KOPT-K1 (cell line): ENCODE results near the gene TRIM33.
"Not testable (repeated sequence)": the region's sequence is repeated elsewhere in the genome, so short reads cannot be mapped to it uniquely, and the experiment has no call there.

Experiments
- H3K27ac ChIP-seq: fragments of 200-600 bp; sonication (generic); 2 replicates; pipeline ENCODE4 v1.5.1; 2016; ENCODE audit warnings: antibody characterized with exemption, mild to moderate bottlenecking, low read depth, low read length; ENCODE audit not compliant: poor library complexity, severe bottlenecking
- H3K36me3 ChIP-seq: fragments of 200-600 bp; sonication (generic); 2 replicates; pipeline ENCODE4 v1.5.1; 2017; ENCODE audit warnings: antibody characterized with exemption, mild to moderate bottlenecking, low read length, moderate library complexity; ENCODE audit not compliant: insufficient read depth
- H3K9me3 ChIP-seq: fragments of 200-600 bp; sonication (generic); 2 replicates; pipeline ENCODE4 v1.5.1; 2017; ENCODE audit warnings: antibody characterized with exemption, low read length, mild to moderate bottlenecking; ENCODE audit not compliant: insufficient read depth, poor library complexity, severe bottlenecking

TRIM33 gene

DNA sequence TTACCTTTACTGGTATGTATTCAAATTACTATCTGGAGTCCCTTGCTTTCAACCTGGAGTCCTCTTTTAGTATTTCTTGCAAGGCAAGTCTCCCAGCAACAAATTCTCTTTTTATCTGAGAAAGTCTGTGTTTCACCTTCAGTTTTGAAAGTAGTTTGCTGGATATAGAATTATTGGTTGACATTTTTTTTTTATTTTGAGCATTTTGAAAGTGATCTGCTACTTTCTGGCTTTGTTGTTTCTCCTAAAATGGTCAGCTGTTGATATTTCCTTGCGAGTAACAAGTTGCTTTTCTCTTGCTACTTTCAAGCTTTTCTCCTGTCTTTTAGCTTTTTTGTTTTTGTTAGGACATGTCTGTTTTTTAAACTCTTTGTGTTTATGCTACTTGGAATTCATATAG lies 126.1 kb downstream of the TRIM33 start:
- Histone ChIP-seq H3K27ac (no peak overlapping the region), H3K9me3 (peaks cover 38% of the 10 kb centered on the region), H3K36me3 (0 out of 2 replicates have a peak, but pooled peaks cover 6% of the 10 kb centered on the region)

DNA sequence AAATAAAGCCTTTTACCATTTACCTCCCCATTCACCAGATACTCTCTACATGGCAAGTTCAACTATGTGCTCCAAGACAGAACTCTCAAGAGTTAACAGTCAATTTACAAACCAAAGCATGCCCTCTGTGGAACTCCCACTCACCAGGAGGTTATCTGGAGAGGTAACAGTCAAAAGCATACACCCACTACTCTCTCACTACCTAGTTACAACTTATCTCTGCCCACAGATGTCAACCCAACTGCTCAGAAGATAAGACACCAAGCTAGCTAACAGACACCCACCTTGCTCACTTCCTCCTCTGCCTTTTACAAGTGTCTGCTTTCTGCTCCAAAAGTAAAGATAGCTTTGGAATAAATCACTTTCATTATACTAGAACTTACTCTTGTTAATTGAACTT lies 131.0 kb downstream of the TRIM33 start:
- no peaks in the 10 kb centered on the region for H3K36me3 ChIP-seq
- H3K27ac ChIP-seq, result no peak overlapping the region
- peaks cover 45% of the 10 kb centered on the region for H3K9me3 ChIP-seq

DNA sequence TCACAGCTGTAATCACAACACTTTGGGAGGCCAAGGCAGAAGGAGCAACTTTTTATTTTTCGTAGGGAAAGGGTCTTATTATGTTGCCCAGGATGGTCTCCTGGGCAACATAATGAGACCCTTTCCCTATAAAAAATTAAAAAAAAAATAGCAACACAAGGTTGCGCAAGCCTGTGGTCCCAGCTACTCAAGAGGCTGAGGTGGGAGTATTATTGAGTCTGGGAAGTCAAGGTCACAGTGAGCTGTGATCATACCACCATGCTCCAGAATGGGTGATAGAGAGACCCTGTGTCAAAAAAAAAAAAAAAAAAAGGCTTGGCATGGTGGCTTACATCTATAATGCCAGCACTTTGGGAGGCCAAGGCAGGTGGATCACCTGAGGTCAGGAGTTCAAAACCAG lies 131.6 kb downstream of the TRIM33 start:
- peaks cover 43% of the 10 kb centered on the region for H3K9me3 ChIP-seq
- no peak overlapping the region for H3K27ac ChIP-seq
- H3K36me3 ChIP-seq, result no peaks in the 10 kb centered on the region

DNA sequence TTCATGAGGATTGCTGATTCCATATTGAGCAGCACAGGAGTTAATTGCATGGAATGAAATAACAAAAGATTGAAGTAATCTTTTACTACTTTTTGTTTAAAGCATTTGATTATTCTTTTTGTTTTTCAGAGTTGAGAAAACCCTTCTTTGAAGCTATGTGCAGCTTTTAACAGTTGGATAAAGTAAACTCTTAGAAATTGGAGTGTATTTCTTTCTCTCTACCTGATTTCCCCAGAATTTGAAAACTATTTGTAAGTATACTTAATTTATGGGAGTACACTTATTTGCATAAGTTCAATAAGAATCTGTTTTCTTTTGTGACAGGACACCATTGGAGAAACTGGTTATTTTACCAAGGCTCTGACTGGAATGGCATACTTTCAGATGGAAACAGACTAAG lies 133.6 kb downstream of the TRIM33 start:
- H3K36me3 ChIP-seq, result no peaks in the 10 kb centered on the region

DNA sequence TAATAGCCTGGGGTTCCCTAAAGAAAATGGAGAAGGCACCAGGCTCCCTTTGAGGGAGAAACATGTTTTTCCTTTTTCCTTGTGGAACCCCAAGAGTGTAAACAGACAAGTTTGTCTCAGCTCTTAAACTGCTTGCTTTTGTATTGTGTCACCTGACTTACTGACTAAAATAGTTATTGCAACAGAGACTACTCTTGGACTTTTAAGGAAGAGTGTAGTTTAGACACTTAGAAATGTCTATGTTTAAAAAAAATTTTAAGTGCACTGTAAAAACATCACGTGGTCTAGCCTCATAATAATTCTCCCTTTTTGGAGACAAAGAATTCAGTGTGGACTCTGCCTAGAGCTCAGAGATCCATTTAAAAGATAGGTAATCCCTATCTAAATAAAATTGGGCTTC lies 141.1 kb downstream of the TRIM33 start:
- Histone ChIP-seq H3K9me3 (peaks cover 20% of the 10 kb centered on the region), H3K27ac (no peak overlapping the region), H3K36me3 (no peaks in the 10 kb centered on the region)

More for the DNA sequence above, 133.6 kb downstream of the TRIM33 start:
- H3K27ac ChIP-seq, result no peak overlapping the region
- H3K9me3 ChIP-seq, result peaks cover 48% of the 10 kb centered on the region

DNA sequence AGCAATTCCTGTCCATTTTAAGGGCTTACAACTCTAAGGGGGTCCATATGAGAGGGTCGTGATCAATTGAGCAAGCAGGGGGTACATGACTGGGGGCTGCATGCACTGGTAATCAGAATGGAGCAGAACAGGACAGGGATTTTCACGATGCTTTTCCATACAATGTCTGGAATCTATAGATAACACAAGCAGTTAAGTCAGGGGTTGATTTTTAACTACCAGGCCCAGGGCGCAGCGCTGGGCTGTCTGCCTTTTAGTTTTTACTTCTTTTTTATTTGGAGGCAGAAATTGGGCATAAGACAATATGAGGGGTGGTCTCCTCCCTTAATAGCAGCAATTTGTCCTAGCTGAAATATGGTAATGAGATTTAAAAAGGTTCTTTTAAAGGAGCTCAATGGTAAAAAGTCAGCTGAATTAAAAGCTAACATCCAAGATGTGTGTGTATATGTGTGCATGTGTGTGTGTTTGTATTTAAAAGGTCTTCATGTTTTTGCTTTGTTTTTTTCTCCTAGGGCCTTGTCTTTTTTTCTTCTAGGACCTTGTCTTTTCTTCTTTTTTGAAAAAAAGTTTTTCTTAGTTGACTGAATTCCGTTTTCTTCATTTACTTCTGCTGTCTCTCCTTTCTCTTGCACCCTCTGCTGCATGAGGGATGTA lies 141.6 kb downstream of the TRIM33 start:
- H3K27ac ChIP-seq, H3K36me3 ChIP-seq: not testable (repeated sequence)
- peaks cover 21% of the 10 kb centered on the region for H3K9me3 ChIP-seq

DNA sequence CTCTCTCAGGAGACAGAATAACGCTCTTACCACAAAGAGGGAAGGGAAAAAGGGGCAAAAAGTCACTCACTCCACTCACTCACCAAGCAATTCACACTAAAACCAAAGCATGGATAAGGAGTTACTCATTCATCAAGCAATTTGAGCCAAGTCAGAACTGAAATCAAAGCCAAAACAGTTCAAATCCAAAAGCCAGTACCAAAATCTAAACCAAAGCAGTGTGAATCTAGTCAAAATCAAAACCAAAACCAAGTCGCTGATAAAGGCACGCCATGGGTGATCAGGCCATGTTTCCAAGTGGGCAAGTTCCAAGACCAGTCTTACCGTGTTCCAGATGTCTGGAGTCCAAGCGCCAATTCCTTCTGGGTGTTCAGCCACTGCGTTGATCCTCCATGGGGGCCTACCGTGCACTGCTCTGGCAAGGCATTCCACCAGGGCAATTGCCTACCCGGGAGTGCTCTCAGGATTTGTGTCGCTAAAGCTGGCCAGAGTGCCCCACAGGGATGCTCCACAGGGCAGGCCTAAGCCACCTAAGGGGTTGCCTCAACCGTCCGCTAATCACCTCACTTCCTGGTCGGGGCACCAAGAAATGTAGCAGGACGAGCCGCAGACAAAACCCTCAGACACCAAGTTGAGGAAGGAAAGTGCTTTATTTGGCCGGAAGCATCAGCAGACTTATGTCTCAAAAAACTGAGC lies 142.3 kb downstream of the TRIM33 start:
- Histone ChIP-seq H3K9me3 (peaks cover 21% of the 10 kb centered on the region), H3K27ac (no peak overlapping the region), H3K36me3 (no peaks in the 10 kb centered on the region)

DNA sequence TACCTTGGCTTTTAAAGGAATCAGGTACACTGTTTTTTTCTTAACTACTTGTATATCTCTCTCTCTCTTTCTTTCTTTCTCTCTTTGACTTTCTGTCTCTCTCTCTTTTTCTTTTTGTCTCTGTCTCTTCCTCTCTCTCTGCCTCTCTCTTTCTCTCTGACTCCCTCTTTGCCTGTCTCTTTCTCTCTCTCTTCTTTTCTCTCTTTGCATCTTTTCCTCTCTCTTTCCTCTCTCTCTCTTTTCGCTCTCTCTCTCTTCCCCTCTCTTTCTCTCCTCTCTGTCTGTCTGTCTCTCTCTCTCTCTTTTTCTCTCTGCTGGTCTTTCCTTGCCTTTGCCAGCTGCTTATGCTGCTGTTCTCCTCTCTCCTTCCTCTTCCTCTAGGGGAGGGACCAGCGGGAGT lies 143.2 kb downstream of the TRIM33 start:
- H3K27ac ChIP-seq, result no peak overlapping the region

DNA sequence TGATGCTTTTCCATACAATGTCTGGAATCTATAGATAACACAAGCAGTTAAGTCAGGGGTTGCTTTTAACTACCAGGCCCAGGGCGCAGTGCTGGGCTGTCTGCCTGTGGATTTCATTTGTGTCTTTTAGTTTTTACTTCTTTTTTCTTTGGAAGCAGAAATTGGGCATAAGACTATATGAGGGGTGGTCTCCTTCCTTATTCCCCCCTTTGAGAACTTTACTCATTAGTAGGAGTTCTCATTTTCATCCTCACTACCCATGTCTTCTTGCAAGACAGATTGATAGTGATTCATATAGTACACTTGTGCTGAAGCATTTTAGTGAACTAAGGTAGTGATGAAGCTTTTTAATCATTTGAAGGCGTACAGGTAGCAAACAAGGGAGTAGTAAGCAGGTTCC lies 147.8 kb downstream of the TRIM33 start:
- peaks cover 40% of the 10 kb centered on the region for H3K9me3 ChIP-seq
- H3K27ac ChIP-seq, H3K36me3 ChIP-seq: not testable (repeated sequence)

More for the DNA sequence above, 143.2 kb downstream of the TRIM33 start:
- Histone ChIP-seq H3K9me3 (peaks cover 25% of the 10 kb centered on the region), H3K36me3 (no peaks in the 10 kb centered on the region)

DNA sequence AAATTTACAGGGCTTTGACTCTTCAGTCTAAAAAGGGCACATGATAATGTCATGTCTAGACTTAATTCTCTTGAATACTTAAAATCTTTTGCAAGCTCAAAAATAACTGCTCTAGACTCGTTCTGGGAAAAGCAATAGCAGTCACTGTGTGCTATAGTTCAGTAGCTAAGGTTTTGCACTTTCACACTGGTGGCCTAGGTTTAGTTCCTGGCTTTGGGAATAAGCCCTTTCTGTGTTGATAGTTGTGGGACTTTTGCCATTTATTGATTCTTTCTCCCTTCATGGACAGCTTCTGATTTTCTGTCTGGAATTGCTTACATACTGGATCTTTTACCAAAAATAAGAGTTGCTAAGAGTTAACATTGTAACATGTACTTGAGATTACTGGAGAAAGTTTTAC lies 151.2 kb downstream of the TRIM33 start:
- H3K9me3 ChIP-seq, result peaks cover 34% of the 10 kb centered on the region
- no peak overlapping the region for H3K27ac ChIP-seq
- no peaks in the 10 kb centered on the region for H3K36me3 ChIP-seq

DNA sequence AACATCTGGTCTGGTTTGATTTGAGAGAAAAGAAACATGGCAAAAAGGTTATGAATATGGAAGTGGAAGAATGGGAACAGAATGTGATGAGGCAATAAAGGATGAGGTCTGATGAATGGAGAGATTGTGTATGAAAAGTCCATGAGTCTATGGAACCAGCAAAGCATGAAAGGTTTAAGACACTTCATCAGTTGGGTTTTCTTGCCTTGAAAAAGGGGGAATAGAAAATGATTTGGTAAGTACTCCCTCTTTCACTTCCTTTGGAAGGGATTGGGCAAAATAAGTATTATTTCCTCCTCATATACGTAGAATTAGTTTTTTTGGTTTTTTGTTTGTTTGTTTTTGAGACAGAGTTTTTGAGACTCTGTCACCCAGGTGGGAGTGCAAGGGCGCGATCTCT lies 155.8 kb downstream of the TRIM33 start:
- no peaks in the 10 kb centered on the region for H3K36me3 ChIP-seq
- no peak overlapping the region for H3K27ac ChIP-seq
- no peaks in the 10 kb centered on the region for H3K9me3 ChIP-seq

DNA sequence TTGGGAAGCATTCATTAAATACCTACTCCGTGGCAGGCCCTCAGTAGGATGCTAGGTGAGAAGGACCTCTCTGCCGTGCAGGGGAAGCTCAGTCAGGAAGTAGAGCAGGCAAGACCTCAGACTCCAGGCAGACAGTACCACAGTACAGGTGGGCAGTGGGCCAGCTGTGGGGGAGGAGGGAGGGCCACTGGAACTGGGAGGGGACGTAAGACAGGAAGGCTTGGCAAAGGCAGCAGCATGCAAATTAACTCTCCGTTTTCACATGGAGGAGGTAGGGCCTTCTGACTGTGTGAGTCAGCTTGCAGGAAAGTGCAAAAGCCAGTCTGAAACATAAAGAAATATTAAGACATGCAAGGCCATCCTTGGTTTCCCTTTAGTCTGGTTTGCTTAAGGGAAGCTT lies 157.7 kb downstream of the TRIM33 start:
- Histone ChIP-seq H3K27ac (no peak overlapping the region), H3K36me3 (no peaks in the 10 kb centered on the region)

DNA sequence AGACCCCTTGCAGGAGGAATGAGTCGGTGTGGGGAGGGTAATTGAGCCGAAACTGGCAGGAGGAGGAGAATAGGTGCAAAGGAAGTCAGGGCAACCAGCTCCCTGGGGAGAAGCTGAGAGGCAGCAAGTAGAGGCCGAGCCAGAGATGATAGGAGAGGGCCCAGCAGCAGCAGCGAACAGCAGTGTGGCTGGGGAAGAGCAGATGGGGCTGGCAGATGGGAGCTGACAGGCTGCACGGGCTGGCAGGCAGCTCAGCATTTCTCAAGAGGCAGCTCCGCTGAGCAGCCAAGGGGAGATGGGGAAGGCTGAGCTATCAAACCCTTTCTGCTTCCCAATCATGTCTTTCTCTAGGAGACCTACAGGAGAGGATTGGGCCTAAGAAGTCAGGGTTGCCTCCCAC lies 158.2 kb downstream of the TRIM33 start:
- Histone ChIP-seq H3K36me3 (no peaks in the 10 kb centered on the region), H3K27ac (no peak overlapping the region), H3K9me3 (no peaks in the 10 kb centered on the region)

More for the DNA sequence above, 157.7 kb downstream of the TRIM33 start:
- no peaks in the 10 kb centered on the region for H3K9me3 ChIP-seq

DNA sequence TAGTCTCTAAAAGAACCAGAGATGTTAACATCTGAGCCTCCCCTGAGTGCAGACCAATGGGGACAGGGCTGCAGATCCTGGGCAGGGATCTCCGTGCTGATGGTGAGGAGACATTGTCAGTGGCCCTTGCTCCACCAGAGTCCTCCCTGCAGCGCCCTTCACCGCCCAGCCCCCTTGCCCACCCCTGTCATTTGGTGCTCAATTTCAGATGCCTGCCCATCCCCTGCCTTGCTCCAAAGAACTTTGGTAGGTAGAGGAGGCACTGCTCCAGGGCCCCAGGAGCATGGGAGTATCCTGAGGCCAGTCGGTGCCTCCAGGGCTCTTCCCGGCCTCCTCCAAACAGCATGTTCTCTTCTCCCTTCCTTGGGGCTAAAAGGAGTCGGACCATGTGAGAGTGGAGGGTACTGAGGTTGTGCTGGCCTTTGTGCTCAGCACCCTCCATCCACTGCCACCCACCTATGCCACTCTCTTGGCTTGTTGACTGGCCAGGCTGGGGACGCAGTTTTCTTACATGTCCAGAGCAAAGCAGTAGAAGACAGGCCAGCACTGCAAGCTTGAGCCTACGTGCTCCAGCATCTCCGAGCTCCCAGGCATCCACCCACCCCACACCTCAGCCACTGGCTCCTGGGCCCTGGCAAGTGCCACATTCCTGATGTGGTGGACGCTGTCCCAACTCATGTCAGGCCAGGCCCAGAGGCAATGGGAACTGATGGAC lies 160.1 kb downstream of the TRIM33 start:
- Histone ChIP-seq H3K27ac (no peak overlapping the region), H3K36me3 (no peaks in the 10 kb centered on the region), H3K9me3 (no peaks in the 10 kb centered on the region)

DNA sequence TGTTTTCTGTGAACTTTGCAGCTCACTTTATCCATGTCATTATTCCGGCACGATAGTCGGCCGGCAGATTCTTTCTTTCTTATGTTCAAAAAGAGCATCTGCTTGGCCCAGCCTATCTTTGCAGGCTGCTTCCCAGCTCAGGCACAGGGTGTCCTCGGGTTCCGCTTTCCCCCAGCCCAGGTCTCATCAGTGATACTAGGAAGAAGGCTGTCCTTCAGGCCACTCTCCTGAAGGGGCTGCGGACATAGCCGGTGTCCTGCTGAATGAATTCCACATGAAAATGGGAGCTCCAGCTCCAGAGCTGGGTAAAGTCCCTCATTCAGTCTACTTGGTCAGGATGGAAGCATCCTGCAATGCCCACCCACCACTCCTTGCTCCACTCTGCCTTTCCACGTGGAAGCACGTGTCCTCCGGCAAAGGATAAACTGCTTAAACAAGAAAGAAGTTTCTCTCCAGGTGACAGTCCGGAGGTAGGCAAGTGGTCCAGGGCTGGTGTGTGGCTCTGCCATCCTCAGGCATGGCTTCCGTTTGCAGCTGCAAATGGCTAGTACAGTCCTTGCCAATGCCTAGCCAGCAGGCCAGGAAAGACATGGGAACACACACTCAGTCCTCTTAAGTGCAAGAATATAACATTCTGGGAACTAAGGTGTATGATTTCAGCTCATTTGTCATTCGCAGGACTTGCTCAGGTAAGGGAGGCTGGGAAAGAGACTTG lies 161.0 kb downstream of the TRIM33 start:
- H3K27ac ChIP-seq, result no peak overlapping the region
- no peaks in the 10 kb centered on the region for H3K9me3 ChIP-seq
- no peaks in the 10 kb centered on the region for H3K36me3 ChIP-seq
